HG03442 (cell line): ENCODE data around the gene NYNRIN.
"Not testable (repeated sequence)": the region's sequence is repeated elsewhere in the genome, so short reads cannot be mapped to it uniquely, and the experiment has no call there.

Source experiments
- ATAC-seq: cut with Tn5 transposase; IDR thresholded peaks from one replicate; pipeline ENCODE4 v1.9.1; 2021; ENCODE audit warnings: mild to moderate bottlenecking, moderate library complexity; ENCODE audit not compliant: unreplicated experiment

NYNRIN gene

DNA sequence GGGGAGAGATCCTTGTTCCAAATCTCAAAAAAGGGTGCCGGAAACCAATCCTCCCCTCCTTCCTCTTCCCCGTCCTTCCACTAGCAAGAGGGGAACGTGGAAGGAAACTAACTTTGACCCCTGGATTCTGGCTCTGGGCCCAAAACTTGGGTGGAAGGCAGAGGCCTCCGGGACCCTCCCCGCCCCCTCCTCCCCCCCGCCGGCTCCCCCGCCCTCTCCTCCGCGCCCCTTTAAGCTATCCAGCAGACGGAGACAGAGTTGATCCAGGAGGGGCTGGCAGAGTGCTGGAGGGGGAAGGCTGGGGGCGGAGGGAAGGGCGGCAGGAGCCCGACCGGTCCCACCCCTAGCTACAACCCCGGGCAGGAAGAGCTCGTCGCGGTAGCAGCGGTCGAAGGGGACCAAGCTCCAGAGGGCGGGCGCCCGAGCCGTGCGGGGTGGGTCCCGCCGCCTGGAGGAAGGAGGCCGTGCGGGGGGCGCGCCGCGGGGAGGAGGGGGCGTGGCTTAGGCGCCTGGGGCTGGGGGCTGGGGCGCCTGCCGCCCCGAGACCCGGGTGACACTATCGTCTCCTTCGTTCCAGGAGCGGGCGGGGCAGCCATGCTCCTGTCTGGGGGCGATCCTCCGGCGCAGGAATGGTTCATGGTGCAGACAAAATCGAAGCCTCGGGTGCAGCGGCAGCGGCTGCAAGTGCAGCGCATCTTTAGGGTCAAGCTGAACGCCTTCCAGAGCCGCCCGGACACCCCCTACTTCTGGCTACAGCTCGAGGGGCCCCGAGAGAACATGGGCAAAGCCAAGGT lies at the start of gene NYNRIN:
TSS of gene NYNRIN (plus strand) at position 351 of the 794 bp plus-strand sequence. CDS start at position 595, 244 bp downstream.
- no peak for ATAC-seq

- no peak for ATAC-seq
Measured at GRCh38 chr14:24349742-24350141, 49.1 kb upstream of the NYNRIN start.

- no peak for ATAC-seq
Measured at GRCh38 chr14:24351517-24351916, 47.3 kb upstream of the NYNRIN start.

DNA sequence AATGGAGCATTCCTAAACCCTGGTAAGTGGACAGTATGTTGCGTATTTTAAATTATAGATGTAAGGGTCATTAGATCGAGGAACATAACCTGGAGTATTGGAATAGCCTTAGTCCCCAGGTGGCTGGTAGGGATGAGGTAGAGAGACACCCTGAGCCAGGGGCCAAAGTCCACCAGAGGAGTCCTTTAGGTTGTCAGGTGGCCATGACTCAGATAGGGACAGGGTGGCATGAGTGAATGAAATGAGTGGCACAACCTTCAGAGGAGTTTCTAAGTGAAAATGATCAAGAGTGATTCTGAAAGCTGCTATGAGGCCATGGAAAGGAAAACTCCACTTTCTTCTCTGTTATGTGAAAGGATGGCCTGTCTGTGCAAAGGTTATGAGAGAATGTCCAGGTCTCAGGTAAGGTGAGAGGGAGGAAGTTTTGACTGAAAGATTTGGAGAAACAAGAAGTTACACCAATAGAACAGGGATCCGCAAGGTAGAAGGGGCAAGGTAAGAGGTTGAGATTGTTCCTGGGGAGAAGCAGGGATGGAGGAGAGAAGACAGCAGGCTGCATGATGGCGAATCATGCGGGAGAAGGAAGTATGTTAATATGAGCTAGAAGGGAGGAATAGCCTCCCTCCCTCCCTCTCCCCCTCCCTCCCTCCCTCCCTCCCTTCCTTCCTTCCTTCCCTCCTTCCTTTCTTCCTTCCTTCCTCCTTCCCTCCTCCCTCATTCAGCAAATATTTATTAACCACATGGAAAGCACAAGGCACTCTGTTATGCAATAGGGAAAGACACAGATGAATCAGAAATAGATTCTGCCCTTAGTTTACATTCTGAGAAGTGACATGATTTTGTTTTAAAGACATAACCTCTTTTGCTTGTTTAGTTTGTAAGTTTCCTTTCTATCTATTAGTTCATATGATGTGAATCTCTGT lies 45.0 kb upstream of the NYNRIN start:
- ATAC-seq = no peak

DNA sequence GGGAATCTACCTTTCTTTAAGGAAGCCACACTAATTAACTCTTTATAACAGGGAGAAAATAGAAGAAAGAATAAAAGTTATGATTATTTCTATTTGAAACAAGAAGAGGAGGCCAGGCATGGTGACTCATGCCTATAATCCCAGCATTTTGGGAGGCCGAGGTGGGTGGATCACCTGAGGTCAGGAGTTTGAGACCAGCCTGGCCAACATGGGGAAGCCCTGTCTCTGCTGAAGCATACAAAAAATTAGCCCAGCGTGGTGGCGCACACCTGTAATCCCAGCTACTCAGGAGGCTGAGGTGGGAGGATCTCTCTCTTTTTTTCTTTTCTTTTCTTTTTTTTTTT lies 44.3 kb upstream of the NYNRIN start:
- not testable (repeated sequence) for ATAC-seq

DNA sequence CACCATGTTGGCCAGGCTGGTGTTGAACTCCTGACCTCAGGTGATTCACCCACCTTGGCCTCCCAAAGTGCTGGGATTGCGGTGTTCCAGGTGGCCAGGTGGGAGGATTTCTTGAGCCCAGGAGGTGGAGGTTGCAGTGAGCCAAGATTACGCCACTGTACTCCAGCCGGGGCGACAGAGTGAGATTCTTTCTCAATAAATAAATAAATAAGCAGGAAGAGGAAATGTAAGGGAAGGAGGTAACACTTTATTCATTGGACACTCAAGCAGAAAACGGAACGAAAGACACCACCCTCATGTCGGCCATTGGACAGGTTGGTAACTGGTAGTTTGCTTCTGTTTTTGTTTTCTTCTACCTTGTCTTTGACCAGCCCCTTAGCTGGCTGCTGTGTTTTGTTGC lies 43.8 kb upstream of the NYNRIN start:
- ATAC-seq = no peak

GRCh38 chr14:24356208-24356607 lies 42.6 kb upstream of the NYNRIN start:
- no peak for ATAC-seq

- no peak for ATAC-seq
Measured at GRCh38 chr14:24360281-24360680, 38.5 kb upstream of the NYNRIN start.

- ATAC-seq = no peak
Measured at GRCh38 chr14:24361326-24361725, 37.5 kb upstream of the NYNRIN start.

DNA sequence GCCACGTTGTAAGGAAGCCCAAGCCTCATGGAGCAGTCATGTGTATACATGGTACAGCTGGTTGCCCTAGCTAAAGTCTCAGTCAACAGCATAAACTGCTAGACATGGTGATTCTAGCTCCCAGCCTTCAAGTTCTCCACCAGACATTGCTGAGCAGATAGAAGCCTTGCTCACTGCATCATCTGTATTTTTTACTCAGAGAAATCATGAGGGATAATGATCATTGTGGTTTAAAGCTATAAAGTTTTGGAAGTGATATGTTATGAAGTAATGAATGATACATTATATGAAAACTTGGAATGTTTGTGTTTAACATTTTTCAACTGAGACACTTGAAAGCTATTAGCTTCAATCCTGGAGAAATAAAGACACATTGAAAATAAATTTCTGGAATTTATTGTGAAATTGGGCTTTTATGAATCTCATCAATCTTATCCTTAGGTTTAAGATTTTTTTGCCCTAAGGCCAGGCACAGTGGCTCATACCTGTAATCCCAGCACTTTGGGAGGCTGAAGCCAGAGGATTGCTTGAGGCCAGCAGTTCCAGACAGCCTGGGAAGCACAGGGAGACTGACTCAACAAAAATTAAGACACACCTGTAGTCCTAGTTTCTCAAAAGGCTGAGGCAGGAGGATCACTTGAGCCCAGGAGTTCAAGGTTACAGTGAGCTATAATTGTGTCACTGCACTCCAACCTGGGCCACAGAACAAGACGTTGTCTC lies 36.4 kb upstream of the NYNRIN start:
- no peak for ATAC-seq

DNA sequence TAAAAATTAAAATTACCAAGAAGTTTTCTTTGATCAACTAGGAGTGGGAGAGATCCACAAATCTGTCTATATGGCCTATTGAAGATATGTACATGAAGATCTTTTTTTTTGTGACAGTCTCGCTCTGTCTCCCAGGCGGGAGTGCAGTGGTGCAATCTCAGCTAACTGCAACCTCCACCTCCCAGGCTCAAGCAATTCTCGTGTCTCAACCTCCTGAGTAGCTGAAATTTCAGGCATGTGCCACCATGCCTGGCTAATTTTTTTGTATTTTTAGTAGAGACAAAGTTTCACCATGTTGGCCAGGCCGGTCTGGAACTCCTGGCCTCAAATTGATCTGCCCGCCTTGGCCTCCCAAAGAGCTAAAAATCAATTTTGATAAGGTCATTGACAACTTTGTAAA lies 35.4 kb upstream of the NYNRIN start:
- no peak for ATAC-seq

- no peak for ATAC-seq
Measured at GRCh38 chr14:24364841-24365240, 34.0 kb upstream of the NYNRIN start.

GRCh38 chr14:24365600-24366412 lies 33.0 kb upstream of the NYNRIN start:
- peak; percentile 43 for ATAC-seq

GRCh38 chr14:24366413-24366720 lies 32.4 kb upstream of the NYNRIN start:
- no peak for ATAC-seq

GRCh38 chr14:24366721-24367513 lies 31.9 kb upstream of the NYNRIN start:
- peak; percentile 48 for ATAC-seq

GRCh38 chr14:24367514-24368211 lies 31.1 kb upstream of the NYNRIN start, which contains the start of gene NFATC4:
Gene NFATC4, plus strand, starts transcription at chr14:24368184. Its CDS starts 157 bp downstream, at chr14:24368341.
- no peak for ATAC-seq

DNA sequence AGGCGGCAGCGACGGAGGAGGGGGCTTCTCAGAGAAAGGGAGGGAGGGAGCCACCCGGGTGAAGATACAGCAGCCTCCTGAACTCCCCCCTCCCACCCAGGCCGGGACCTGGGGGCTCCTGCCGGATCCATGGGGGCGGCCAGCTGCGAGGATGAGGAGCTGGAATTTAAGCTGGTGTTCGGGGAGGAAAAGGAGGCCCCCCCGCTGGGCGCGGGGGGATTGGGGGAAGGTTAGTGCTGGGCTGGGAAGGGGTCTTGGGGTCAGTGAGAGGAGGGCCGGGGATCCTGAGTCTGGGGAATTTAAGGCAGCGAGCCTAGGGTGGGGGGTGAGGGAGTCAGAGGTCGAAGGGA lies 30.6 kb upstream of the NYNRIN start:
- no peak for ATAC-seq

- no peak for ATAC-seq
Measured at GRCh38 chr14:24368562-24369252, 30.1 kb upstream of the NYNRIN start.

DNA sequence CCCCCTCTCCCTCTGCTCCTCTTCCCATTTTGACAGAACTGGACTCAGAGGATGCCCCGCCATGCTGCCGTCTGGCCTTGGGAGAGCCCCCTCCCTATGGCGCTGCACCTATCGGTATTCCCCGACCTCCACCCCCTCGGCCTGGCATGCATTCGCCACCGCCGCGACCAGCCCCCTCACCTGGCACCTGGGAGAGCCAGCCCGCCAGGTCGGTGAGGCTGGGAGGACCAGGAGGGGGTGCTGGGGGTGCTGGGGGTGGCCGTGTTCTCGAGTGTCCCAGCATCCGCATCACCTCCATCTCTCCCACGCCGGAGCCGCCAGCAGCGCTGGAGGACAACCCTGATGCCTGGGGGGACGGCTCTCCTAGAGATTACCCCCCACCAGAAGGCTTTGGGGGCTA lies 29.3 kb upstream of the NYNRIN start:
- no peak for ATAC-seq
